NCI-H146 (cell line): ENCODE results near the gene MFGE8.
"Not testable (repeated sequence)": the region's sequence is repeated elsewhere in the genome, so short reads cannot be mapped to it uniquely, and the experiment has no call there.

Experiments used
- DNase-seq: peaks from one replicate; lab custom pipeline; 2025; lab: John Stamatoyannopoulos, UW

MFGE8 gene

GRCh38 chr15:88913017-88913849, at the start of gene MFGE8:
TSS of gene MFGE8 (minus strand) at chr15:88913379. CDS start at chr15:88913319, 60 bp downstream.
- DNase-seq = no peak

- DNase-seq = no peak
Measured at GRCh38 chr15:88959445-88959844, 46.3 kb upstream of the MFGE8 start.

- no peak for DNase-seq
Measured at GRCh38 chr15:88956906-88957305, 43.7 kb upstream of the MFGE8 start.

- DNase-seq = no peak
Measured at GRCh38 chr15:88956263-88956662, 43.1 kb upstream of the MFGE8 start.

- no peak for DNase-seq
Measured at GRCh38 chr15:88954431-88955277, 41.5 kb upstream of the MFGE8 start.

GRCh38 chr15:88950600-88951160, 37.5 kb upstream of the MFGE8 start:
- DNase-seq = no peak

GRCh38 chr15:88949734-88950400, 36.7 kb upstream of the MFGE8 start:
- DNase-seq = no peak

GRCh38 chr15:88940110-88940675, 27.0 kb upstream of the MFGE8 start:
- DNase-seq = no peak

- DNase-seq = no peak
Measured at GRCh38 chr15:88939486-88939806, 26.3 kb upstream of the MFGE8 start.

GRCh38 chr15:88938802-88939485, 25.8 kb upstream of the MFGE8 start:
- DNase-seq = no peak

- not testable (repeated sequence) for DNase-seq
Measured at GRCh38 chr15:88934449-88934848, 21.3 kb upstream of the MFGE8 start.

GRCh38 chr15:88932875-88933330, 19.7 kb upstream of the MFGE8 start:
- DNase-seq = no peak

- DNase-seq = no peak
Measured at GRCh38 chr15:88932271-88932874, 19.2 kb upstream of the MFGE8 start.

- DNase-seq = no peak
Measured at GRCh38 chr15:88930579-88930978, 17.4 kb upstream of the MFGE8 start.

GRCh38 chr15:88929358-88930098, 16.3 kb upstream of the MFGE8 start:
- DNase-seq = not testable (repeated sequence)

GRCh38 chr15:88928192-88928591, 15.0 kb upstream of the MFGE8 start:
- DNase-seq = not testable (repeated sequence)

- DNase-seq = not testable (repeated sequence)
Measured at GRCh38 chr15:88925648-88926047, 12.5 kb upstream of the MFGE8 start.

GRCh38 chr15:88920892-88921435, 7.8 kb upstream of the MFGE8 start:
- not testable (repeated sequence) for DNase-seq

GRCh38 chr15:88920186-88920891, 7.2 kb upstream of the MFGE8 start:
- no peak for DNase-seq
